Measurements from ENCODE around the gene ASTN2.

- TF ChIP-seq CTCF (IDR thresholded peaks at IDR 0.05) (no peak), POLR2A (IDR thresholded peaks at IDR 0.05) (no peak)
These were observed 404.8 kb downstream of the ASTN2 start for GRCh38 chr9:117010061-117010460.

All from thyroid gland (tissue), 4 donors.